K562 (cell line): Measurements from ENCODE around the gene STRA8. TPM values are rescaled to one million over a fixed set of nuclear protein-coding genes. Genes with fewer than 3 reads are reported as not detected.

ENCODE experiments used
- ATAC-seq: fragments of 200-7000 bp; cut with Tn5 transposase; 3 replicates; pipeline ENCODE4 v1.9.1; 2020; ENCODE audit warnings: moderate library complexity
- BruUV-seq: library from RNA; stranded (reverse); fragments of 400-500 nt; replicated peaks from 2 replicates; lab custom pipeline; 2021; lab: Mats Ljungman, UMichigan
- CTCF ChIA-PET: fragments of 300-600 bp; formaldehyde crosslinking; extraction: SDS; loops from one replicate; lab custom pipeline; 2021; ENCODE audit warnings: low intra/inter-chr PET ratio; lab: Yijun Ruan, JAX
- POLR2A ChIA-PET: fragments of 300-600, 350-650 bp; sonication (Branson Sonifier 250); formaldehyde crosslinking; extraction: SDS; loops from one replicate; lab custom pipeline; 2021; ENCODE audit warnings: antibody characterized with exemption, inconsistent platforms; lab: Yijun Ruan, JAX
- DNase-seq, 4 experiments: peaks; one replicate each; pipeline versions ENCODE4 v3.0.0 to v3.0.0-alpha.2; 2011 to 2018; ENCODE audit warnings: low spot score in 3 of 4, mixed read lengths in 3 of 4; ENCODE audit errors: extremely low read depth in 1 of 4
- FAIRE-seq: peaks from 2 replicates; lab custom pipeline; 2011; peaks lifted over from hg19 to GRCh38; lab: Jason Lieb, UNC
- H2AFZ ChIP-seq: 2 replicates; pipeline ENCODE4 v1.6.0; 2011; ENCODE audit warnings: low read depth, low read length, control low read depth, inconsistent platforms
- H3K27ac ChIP-seq: fragments of 200-600 bp; 3 replicates; pipeline ENCODE4 v1.8.0; 2011; ENCODE audit warnings: low read depth, mild to moderate bottlenecking, control low read depth, inconsistent platforms, low read length, moderate library complexity, mixed read lengths; ENCODE audit errors: extremely low read depth
- H3K27me3 ChIP-seq, 2 experiments: fragments of 300-600 bp in 1 of 2; 2 replicates in 1 of 2; 3 replicates in 1 of 2; pipeline versions ENCODE4 v1.6.0 to v1.8.0; 2011; ENCODE audit warnings: inconsistent platforms in 2 of 2, low read length in 2 of 2, mild to moderate bottlenecking in 1 of 2, mixed read lengths in 1 of 2, moderate library complexity in 1 of 2; ENCODE audit not compliant: control insufficient read depth in 2 of 2, insufficient read depth in 2 of 2
- H3K36me3 ChIP-seq: fragments of 300-600 bp; 3 replicates; pipeline ENCODE4 v1.8.0; 2011; ENCODE audit warnings: mild to moderate bottlenecking, low read length, inconsistent platforms; ENCODE audit not compliant: control insufficient read depth, insufficient read depth
- H3K4me1 ChIP-seq, 2 experiments: fragments of 200-600 bp in 1 of 2; replicated peaks in 1 of 2; 2 replicates in 1 of 2; 3 replicates in 1 of 2; pipeline versions ENCODE4 v1.5.1 to v1.8.0; 2011; ENCODE audit warnings: inconsistent platforms in 2 of 2, low read length in 2 of 2, mild to moderate bottlenecking in 1 of 2, mixed read lengths in 1 of 2, moderate library complexity in 1 of 2; ENCODE audit not compliant: control insufficient read depth in 2 of 2, insufficient read depth in 2 of 2
- H3K4me2 ChIP-seq: 2 replicates; pipeline ENCODE4 v1.6.1; 2011; ENCODE audit warnings: low read length, control low read depth, inconsistent platforms, mixed read lengths; ENCODE audit not compliant: insufficient read depth
- H3K4me3 ChIP-seq: fragments of 200-600 bp; sonication (generic), shearing (Covaris generic); 2 replicates; pipeline ENCODE4 v1.5.1; 2016; ENCODE audit warnings: control low read depth, inconsistent platforms
- H3K79me2 ChIP-seq: fragments of 200-600 bp; 3 replicates; pipeline ENCODE4 v1.8.0; 2011; ENCODE audit warnings: low read length, inconsistent platforms; ENCODE audit not compliant: control insufficient read depth, insufficient read depth
- H3K9ac ChIP-seq, 2 experiments: 2 replicates each; pipeline versions ENCODE4 v1.6.0 to v1.6.1; 2011; ENCODE audit warnings: low read depth in 2 of 2, low read length in 2 of 2, control low read depth in 1 of 2, inconsistent platforms in 1 of 2, mild to moderate bottlenecking in 1 of 2, mixed read lengths in 1 of 2; ENCODE audit not compliant: insufficient read depth in 1 of 2
- H3K9me1 ChIP-seq: one replicate; pipeline ENCODE4 v1.6.0; 2011; ENCODE audit warnings: inconsistent platforms, mild to moderate bottlenecking, low read length, moderate library complexity; ENCODE audit not compliant: control insufficient read depth, insufficient read depth
- H3K9me3 ChIP-seq: replicated peaks from 2 replicates; pipeline ENCODE4 v1.5.1; 2011; ENCODE audit warnings: low read depth, low read length, inconsistent platforms; ENCODE audit not compliant: control insufficient read depth, insufficient read depth
- H4K20me1 ChIP-seq: replicated peaks from 2 replicates; pipeline ENCODE4 v1.6.1; 2011; ENCODE audit warnings: low read length, inconsistent platforms, mixed read lengths; ENCODE audit not compliant: control insufficient read depth, insufficient read depth
- BRCA1 ChIP-seq, 2 experiments: fragments of 450-650 bp in 1 of 2; sonication (generic) in 1 of 2; formaldehyde crosslinking in 1 of 2; IDR thresholded peaks; 2 replicates each; pipeline versions ENCODE4 v1.5.0 to v1.6.1; 2017 to 2020; ENCODE audit warnings: mild to moderate bottlenecking in 1 of 2, missing genetic modification reagents in 1 of 2
- GATAD2A ChIP-seq: fragments of 450-650 bp; IDR thresholded peaks from 2 replicates; pipeline ENCODE4 v1.6.1; 2017
- IRF2 ChIP-seq: sonication (generic); formaldehyde crosslinking; IDR thresholded peaks from 2 replicates; pipeline ENCODE4 v1.8.1; 2022; ENCODE audit warnings: mild to moderate bottlenecking, missing genetic modification reagents
- KAT8 ChIP-seq: fragments of 450-650 bp; IDR thresholded peaks from 2 replicates; pipeline ENCODE4 v1.6.1; 2016; ENCODE audit warnings: low read depth, mild to moderate bottlenecking
- MEF2A ChIP-seq: IDR thresholded peaks from 2 replicates; pipeline ENCODE4 v1.6.1; 2011; ENCODE audit warnings: low read depth, mild to moderate bottlenecking, low read length, moderate library complexity; ENCODE audit not compliant: control insufficient read depth
- MYNN ChIP-seq, 2 experiments: sonication (generic); formaldehyde crosslinking in 1 of 2; IDR thresholded peaks; 2 replicates each; pipeline versions ENCODE4 v1.5.0 to v1.6.1; 2016 to 2020; ENCODE audit warnings: antibody characterized with exemption in 1 of 2, missing genetic modification reagents in 1 of 2
- NEUROD1 ChIP-seq: fragments of 150-350 bp; IDR thresholded peaks from 2 replicates; pipeline ENCODE4 v1.6.1; 2014; ENCODE audit warnings: borderline replicate concordance, low read length, low read depth; ENCODE audit not compliant: partially characterized antibody
- PHF8 ChIP-seq: fragments of 200-600 bp; sonication (generic); IDR thresholded peaks from 2 replicates; pipeline ENCODE4 v1.6.1; 2012; ENCODE audit warnings: mixed run types, mild to moderate bottlenecking, inconsistent platforms, low read length, moderate library complexity, borderline replicate concordance
- SMARCC2 ChIP-seq: fragments of 450-650 bp; IDR thresholded peaks from 2 replicates; pipeline ENCODE4 v1.6.1; 2017; ENCODE audit warnings: antibody characterized with exemption, moderate library complexity, mild to moderate bottlenecking, low read depth
- ZFX ChIP-seq: sonication (generic); formaldehyde crosslinking; IDR thresholded peaks from 2 replicates; pipeline ENCODE4 v1.8.0; 2022; ENCODE audit warnings: mild to moderate bottlenecking, missing genetic modification reagents, moderate library complexity
- ZNF699 ChIP-seq: fragments of 250-450 bp; sonication (Bioruptor Pico); IDR thresholded peaks from 2 replicates; pipeline ENCODE4 v1.8.0; 2021; ENCODE audit warnings: mild to moderate bottlenecking, moderate library complexity; ENCODE audit not compliant: insufficient replicate concordance
- ZNF830 ChIP-seq: fragments of 250-450 bp; sonication (Bioruptor Pico); IDR thresholded peaks from 2 replicates; pipeline ENCODE4 v1.5.0; 2021; ENCODE audit warnings: mild to moderate bottlenecking
- WGBS: fragments of 100-300 bp; shearing (Covaris generic); methylation state at CpG from one replicate; pipeline ENCODE4 v1.1.6; 2016; ENCODE audit warnings: low coverage, mixed read lengths; ENCODE audit not compliant: insufficient coverage; ENCODE audit errors: missing lambda C conversion rate; 5-methylcytosine and 5-hydroxymethylcytosine counted together
- in situ Hi-C: fragments of 300-500 bp; cut with MboI; formaldehyde crosslinking; loops from 4 replicates; pipeline ENCODE4 v1.15.0; 2018; ENCODE audit warnings: inconsistent platforms, mixed read lengths
- intact Hi-C: fragments of 100-400 bp; cut with micrococcal nuclease; formaldehyde crosslinking; loops from 2 replicates; pipeline ENCODE4 v1.14.2; 2022
- polyA plus RNA-seq, 8 experiments: library from polyadenylated mRNA; depleted of rRNA in 4 of 8; stranded (reverse) in 5 of 8; unstranded in 3 of 8; fragments of >200 nt; fragmentation: Nextera tagmentation in 2 of 8; fragmentation: Illumina TruSeq in 1 of 8; extraction: Ambion mirVana in 2 of 8; extraction: Trizol in 1 of 8; gene quantifications; 2 replicates each; pipeline versions ENCODE4 v1.2.1 to v1.2.3, GENCODE V29; 2011 to 2014; ENCODE audit warnings: inconsistent platforms in 1 of 8, missing spikeins in 1 of 8
- total RNA-seq, 7 experiments: library from RNA; depleted of rRNA in 6 of 7; stranded (reverse); fragments of >200 nt in 6 of 7; fragmentation: Illumina TruSeq in 2 of 7; extraction: Trizol in 2 of 7; gene quantifications; 2 replicates each; pipeline versions ENCODE4 v1.2.1 to v1.2.3, GENCODE V29; 2011 to 2021; ENCODE audit warnings: low replicate concordance in 1 of 7
- TF ChIP-seq, protein P1 (sequence below): fragments of 250-450 bp; sonication (Bioruptor Pico); IDR thresholded peaks from 2 replicates; pipeline ENCODE4 v1.5.0; 2020; ENCODE audit warnings: mild to moderate bottlenecking, borderline replicate concordance
- TF ChIP-seq, protein P2 (sequence below): IDR thresholded peaks from 2 replicates; pipeline ENCODE4 v1.6.1; 2011; ENCODE audit warnings: borderline replicate concordance, low read depth, mild to moderate bottlenecking, moderate library complexity, low read length; ENCODE audit not compliant: insufficient read depth, poor library complexity, severe bottlenecking
- TF ChIP-seq, protein P3 (sequence below): fragments of 450-650 bp; conservative IDR thresholded peaks from 2 replicates; pipeline ENCODE4 v1.6.1; 2016; ENCODE audit warnings: missing genetic modification characterization, low read depth, mild to moderate bottlenecking, control low read depth, missing compliant biosample characterization

Gene STRA8
- total and polyA plus RNA-seq, 9 of the 15 experiments (the other 6 are each of a cell fraction or from before 2014, with no cell fraction given), result not detected

DNA sequence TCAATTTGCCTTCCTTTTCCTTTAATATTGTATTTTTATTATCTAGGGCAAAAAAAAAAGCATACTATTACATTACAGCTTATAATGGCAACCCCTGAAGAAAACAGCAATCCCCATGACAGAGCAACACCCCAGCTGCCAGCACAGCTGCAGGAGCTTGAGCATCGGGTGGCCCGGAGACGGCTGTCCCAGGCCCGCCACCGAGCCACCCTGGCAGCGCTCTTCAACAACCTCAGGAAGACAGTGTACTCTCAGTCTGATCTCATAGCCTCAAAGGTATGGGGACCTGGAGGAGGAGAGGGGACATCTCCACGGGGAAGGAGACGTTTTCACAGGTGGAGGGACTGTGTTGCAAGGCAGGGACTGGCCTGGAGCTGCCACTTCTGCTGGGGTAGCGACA, 6.8 kb downstream of the STRA8 start:
- Histone ChIP-seq H3K4me3 (no peak overlapping the region), H3K9me3 (no peaks in the 10 kb centered on the region), H3K4me1 (peaks cover 0 to 5% of the 10 kb centered on the region in 2 experiments; a peak in 2 of 5 replicates), H3K27me3 (peaks cover 3 to 22% of the 10 kb centered on the region in 2 experiments; a peak in 2 of 5 replicates), H3K4me2 (no peak overlapping the region), H4K20me1 (no peaks in the 10 kb centered on the region), H3K36me3 (no peaks in the 10 kb centered on the region)
- POLR2A ChIA-PET, result interaction anchor here (0.7 to 1.2 kb wide), 3 partner anchors 9 to 432 kb away, joined by 3 to 6 read pairs (median 3); no protein-coding TSS in a partner anchor
- no TSS peak for BruUV-seq
- FAIRE-seq, result no peak
- in situ Hi-C loops, result no loop called here
- TF ChIP-seq MYNN (IDR thresholded peaks at IDR 0.05) (no peak), MYNN (CRISPR knock-in tag; IDR thresholded peaks at IDR 0.05) (no peak), ZNF830 (CRISPR knock-in tag) (no peak), MEF2A (no peak), ZFX (CRISPR knock-in tag) (no peak), IRF2 (no peak), PHF8 (no peak), SMARCC2 (no peak), BRCA1 (IDR thresholded peaks at IDR 0.05) (no peak), BRCA1 (CRISPR knock-in tag; IDR thresholded peaks at IDR 0.05) (no peak), NEUROD1 (no peak), ZNF699 (CRISPR knock-in tag) (no peak), KAT8 (no peak), GATAD2A (no peak)
- TF ChIP-seq, protein P1, sequence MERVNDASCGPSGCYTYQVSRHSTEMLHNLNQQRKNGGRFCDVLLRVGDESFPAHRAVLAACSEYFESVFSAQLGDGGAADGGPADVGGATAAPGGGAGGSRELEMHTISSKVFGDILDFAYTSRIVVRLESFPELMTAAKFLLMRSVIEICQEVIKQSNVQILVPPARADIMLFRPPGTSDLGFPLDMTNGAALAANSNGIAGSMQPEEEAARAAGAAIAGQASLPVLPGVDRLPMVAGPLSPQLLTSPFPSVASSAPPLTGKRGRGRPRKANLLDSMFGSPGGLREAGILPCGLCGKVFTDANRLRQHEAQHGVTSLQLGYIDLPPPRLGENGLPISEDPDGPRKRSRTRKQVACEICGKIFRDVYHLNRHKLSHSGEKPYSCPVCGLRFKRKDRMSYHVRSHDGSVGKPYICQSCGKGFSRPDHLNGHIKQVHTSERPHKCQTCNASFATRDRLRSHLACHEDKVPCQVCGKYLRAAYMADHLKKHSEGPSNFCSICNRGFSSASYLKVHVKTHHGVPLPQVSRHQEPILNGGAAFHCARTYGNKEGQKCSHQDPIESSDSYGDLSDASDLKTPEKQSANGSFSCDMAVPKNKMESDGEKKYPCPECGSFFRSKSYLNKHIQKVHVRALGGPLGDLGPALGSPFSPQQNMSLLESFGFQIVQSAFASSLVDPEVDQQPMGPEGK (CRISPR knock-in tag), result no peak
- TF ChIP-seq, protein P2, sequence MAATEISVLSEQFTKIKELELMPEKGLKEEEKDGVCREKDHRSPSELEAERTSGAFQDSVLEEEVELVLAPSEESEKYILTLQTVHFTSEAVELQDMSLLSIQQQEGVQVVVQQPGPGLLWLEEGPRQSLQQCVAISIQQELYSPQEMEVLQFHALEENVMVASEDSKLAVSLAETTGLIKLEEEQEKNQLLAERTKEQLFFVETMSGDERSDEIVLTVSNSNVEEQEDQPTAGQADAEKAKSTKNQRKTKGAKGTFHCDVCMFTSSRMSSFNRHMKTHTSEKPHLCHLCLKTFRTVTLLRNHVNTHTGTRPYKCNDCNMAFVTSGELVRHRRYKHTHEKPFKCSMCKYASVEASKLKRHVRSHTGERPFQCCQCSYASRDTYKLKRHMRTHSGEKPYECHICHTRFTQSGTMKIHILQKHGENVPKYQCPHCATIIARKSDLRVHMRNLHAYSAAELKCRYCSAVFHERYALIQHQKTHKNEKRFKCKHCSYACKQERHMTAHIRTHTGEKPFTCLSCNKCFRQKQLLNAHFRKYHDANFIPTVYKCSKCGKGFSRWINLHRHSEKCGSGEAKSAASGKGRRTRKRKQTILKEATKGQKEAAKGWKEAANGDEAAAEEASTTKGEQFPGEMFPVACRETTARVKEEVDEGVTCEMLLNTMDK, result no peak
- TF ChIP-seq, protein P3, sequence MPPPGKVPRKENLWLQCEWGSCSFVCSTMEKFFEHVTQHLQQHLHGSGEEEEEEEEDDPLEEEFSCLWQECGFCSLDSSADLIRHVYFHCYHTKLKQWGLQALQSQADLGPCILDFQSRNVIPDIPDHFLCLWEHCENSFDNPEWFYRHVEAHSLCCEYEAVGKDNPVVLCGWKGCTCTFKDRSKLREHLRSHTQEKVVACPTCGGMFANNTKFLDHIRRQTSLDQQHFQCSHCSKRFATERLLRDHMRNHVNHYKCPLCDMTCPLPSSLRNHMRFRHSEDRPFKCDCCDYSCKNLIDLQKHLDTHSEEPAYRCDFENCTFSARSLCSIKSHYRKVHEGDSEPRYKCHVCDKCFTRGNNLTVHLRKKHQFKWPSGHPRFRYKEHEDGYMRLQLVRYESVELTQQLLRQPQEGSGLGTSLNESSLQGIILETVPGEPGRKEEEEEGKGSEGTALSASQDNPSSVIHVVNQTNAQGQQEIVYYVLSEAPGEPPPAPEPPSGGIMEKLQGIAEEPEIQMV, result no peak
- TF ChIP-seq, all 486 proteins: peak for 0
- Histone ChIP-seq H3K9me1 (no peaks in the 10 kb centered on the region), H3K9ac (peak overlapping the region in 1 of 2 experiments; percentile 5; a peak in 1 of 4 replicates), H3K27ac (no peak overlapping the region), H3K79me2 (no peaks in the 10 kb centered on the region), H2AFZ (no peak overlapping the region)
- ATAC-seq (no peak), DNase-seq (no peak)
- CTCF ChIA-PET, result no interaction called here
- WGBS, result 4% methylated on average over 9 of the region's 9 CpGs
- intact Hi-C loops, result no loop called here
